Neural progenitor cell (in vitro differentiated cells): ENCODE results near the gene CATSPER2.
"Not testable (repeated sequence)": the region's sequence is repeated elsewhere in the genome, so short reads cannot be mapped to it uniquely, and the experiment has no call there.

ENCODE experiments used
- CTCF ChIP-seq: fragments of 200-600 bp; sonication (generic); IDR thresholded peaks from 2 replicates; pipeline ENCODE4 v1.5.1; 2017; ENCODE audit warnings: antibody characterized with exemption, mild to moderate bottlenecking
- EZH2 ChIP-seq: fragments of 200-600 bp; sonication (generic); IDR thresholded peaks from 2 replicates; pipeline ENCODE4 v1.6.1; 2017; ENCODE audit warnings: antibody characterized with exemption, mild to moderate bottlenecking, moderate library complexity
- EZH2phosphoT487 ChIP-seq: fragments of 200-600 bp; sonication (generic); IDR thresholded peaks from 2 replicates; pipeline ENCODE4 v1.6.1; 2017; ENCODE audit warnings: antibody characterized with exemption

- TF ChIP-seq CTCF, EZH2phosphoT487, EZH2: not testable (repeated sequence)
Observed at GRCh38 chr15:43666177-43666576, 17.5 kb upstream of the CATSPER2 start.
